ENCODE results near the gene CHTOP. TPM values are rescaled to one million over a fixed set of nuclear protein-coding genes. Genes with fewer than 3 reads are reported as not detected.
"Not testable (repeated sequence)": the region's sequence is repeated elsewhere in the genome, so short reads cannot be mapped to it uniquely, and the experiment has no call there.

CHTOP gene
- total RNA-seq, 1 experiment from 2014 or later, result 156 TPM

DNA sequence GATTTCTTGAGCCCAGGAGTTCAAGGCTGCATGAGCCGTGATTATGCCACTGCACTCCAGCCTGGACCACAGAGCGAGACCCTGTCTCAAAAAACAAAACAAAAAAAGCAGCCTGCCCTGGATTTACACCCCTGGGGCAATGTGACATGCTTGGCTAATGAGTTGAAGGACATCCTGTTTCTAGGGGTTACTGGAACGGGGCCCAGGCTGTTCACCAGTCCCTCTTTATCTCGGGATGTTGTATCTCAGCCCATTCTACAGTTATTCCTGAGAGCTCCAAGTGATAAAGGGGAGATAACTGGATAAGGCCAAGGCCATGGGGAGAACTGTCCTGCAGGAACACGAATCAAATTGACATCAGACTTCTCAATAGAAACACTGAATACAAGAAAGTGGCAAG lies 46.6 kb upstream of the CHTOP start:
- no peak for DNase-seq (ENCODE audit: unreplicated experiment)
- no TSS peak for BruUV-seq (replicated peaks)
- POLR2A ChIA-PET, result interaction anchor here (0.8 to 3.3 kb wide), 4 partner anchors 9 to 28 kb away, joined by 3 to 20 read pairs (median 4); partner anchors contain the start of genes S100A14 and S100A16

DNA sequence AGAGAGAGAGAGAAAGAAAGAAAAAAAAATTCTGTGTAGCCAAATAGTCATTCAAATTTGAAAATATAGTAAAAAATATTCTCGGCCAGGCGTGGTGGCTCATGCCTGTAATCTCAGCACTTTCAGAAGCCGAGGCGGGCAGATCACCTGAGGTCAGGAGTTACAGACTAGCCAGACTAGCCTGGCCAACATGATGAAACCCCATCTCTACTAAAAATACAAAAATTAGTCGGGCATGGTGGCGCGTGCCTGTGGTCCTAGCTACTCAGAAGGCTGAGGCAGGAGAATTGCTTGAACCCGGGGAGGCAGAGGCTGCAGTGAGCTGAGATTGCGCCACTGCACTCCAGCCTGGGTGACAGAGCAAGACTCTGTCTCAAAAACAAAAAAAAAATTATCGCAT lies 45.8 kb upstream of the CHTOP start:
- H3K4me3 Mint-ChIP-seq (ENCODE audit: unreplicated experiment); H3K9me3 Mint-ChIP-seq (ENCODE audit: unreplicated experiment); H3K36me3 Mint-ChIP-seq (ENCODE audit: insufficient read depth, unreplicated experiment); intact Hi-C loops (cut with micrococcal nuclease); BruUV-seq (replicated peaks); H3K27me3 Mint-ChIP-seq (ENCODE audit: insufficient read depth, unreplicated experiment); DNase-seq (ENCODE audit: unreplicated experiment): not testable (repeated sequence)
- peaks cover 16% of the 10 kb centered on the region for H3K4me1 Mint-ChIP-seq (ENCODE audit: insufficient read depth, unreplicated experiment)
- POLR2A ChIA-PET, result interaction anchor here (0.7 to 3.3 kb wide), 3 partner anchors 14 to 25 kb away, joined by 3 to 20 read pairs (median 3); partner anchors contain the start of gene S100A16
- CTCF ChIA-PET, result interaction anchor here (0.6 to 0.7 kb wide), 2 partner anchors 10 to 12 kb away, joined by 4 read pairs; no protein-coding TSS in a partner anchor
- peak overlapping the region; percentile 20 for H3K27ac Mint-ChIP-seq (ENCODE audit: low read depth, unreplicated experiment)

More for the DNA sequence above, 46.6 kb upstream of the CHTOP start:
- CTCF ChIA-PET, result interaction anchor here (0.7 to 2.4 kb wide), 6 partner anchors 9 to 235 kb away, joined by 3 to 19 read pairs (median 3); no protein-coding TSS in a partner anchor
- Mint-ChIP-seq H3K4me1 (ENCODE audit: insufficient read depth, unreplicated experiment) (peaks cover 16% of the 10 kb centered on the region), H3K36me3 (ENCODE audit: insufficient read depth, unreplicated experiment) (peaks cover 7% of the 10 kb centered on the region), H3K27ac (ENCODE audit: low read depth, unreplicated experiment) (no peak overlapping the region), H3K27me3 (ENCODE audit: insufficient read depth, unreplicated experiment) (no peaks in the 10 kb centered on the region), H3K4me3 (ENCODE audit: unreplicated experiment) (no peak overlapping the region), H3K9me3 (ENCODE audit: unreplicated experiment) (no peaks in the 10 kb centered on the region)
- TF ChIP-seq, protein P1, sequence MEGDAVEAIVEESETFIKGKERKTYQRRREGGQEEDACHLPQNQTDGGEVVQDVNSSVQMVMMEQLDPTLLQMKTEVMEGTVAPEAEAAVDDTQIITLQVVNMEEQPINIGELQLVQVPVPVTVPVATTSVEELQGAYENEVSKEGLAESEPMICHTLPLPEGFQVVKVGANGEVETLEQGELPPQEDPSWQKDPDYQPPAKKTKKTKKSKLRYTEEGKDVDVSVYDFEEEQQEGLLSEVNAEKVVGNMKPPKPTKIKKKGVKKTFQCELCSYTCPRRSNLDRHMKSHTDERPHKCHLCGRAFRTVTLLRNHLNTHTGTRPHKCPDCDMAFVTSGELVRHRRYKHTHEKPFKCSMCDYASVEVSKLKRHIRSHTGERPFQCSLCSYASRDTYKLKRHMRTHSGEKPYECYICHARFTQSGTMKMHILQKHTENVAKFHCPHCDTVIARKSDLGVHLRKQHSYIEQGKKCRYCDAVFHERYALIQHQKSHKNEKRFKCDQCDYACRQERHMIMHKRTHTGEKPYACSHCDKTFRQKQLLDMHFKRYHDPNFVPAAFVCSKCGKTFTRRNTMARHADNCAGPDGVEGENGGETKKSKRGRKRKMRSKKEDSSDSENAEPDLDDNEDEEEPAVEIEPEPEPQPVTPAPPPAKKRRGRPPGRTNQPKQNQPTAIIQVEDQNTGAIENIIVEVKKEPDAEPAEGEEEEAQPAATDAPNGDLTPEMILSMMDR (IDR thresholded peaks at IDR 0.05; ENCODE audit: unreplicated experiment), result no peak
- intact Hi-C loops (cut with micrococcal nuclease), result no loop called here

- intact Hi-C loops (cut with micrococcal nuclease), result no loop called here
- TF ChIP-seq, protein P1 (IDR thresholded peaks at IDR 0.05; ENCODE audit: unreplicated experiment), result no peak
- DNase-seq (ENCODE audit: unreplicated experiment), result no peak
- no peaks in the 10 kb centered on the region for H3K9me3 Mint-ChIP-seq (ENCODE audit: unreplicated experiment)
- ChIA-PET POLR2A (interaction anchor here (0.7 to 1.0 kb wide), 2 partner anchors 14 to 16 kb away, joined by 3 read pairs; no protein-coding TSS in a partner anchor), CTCF (interaction anchor here (0.6 to 0.7 kb wide), 2 partner anchors 11 to 12 kb away, joined by 4 read pairs; no protein-coding TSS in a partner anchor)
- H3K27me3 Mint-ChIP-seq (ENCODE audit: insufficient read depth, unreplicated experiment), result no peaks in the 10 kb centered on the region
- H3K4me1 Mint-ChIP-seq (ENCODE audit: insufficient read depth, unreplicated experiment), result peaks cover 16% of the 10 kb centered on the region
- H3K36me3 Mint-ChIP-seq (ENCODE audit: insufficient read depth, unreplicated experiment), result peaks cover 7% of the 10 kb centered on the region
- no TSS peak for BruUV-seq (replicated peaks)
- no peak overlapping the region for H3K4me3 Mint-ChIP-seq (ENCODE audit: unreplicated experiment)
- peak overlapping the region; percentile 20 for H3K27ac Mint-ChIP-seq (ENCODE audit: low read depth, unreplicated experiment)
Measured at GRCh38 chr1:153588482-153588881, 45.4 kb upstream of the CHTOP start.

DNA sequence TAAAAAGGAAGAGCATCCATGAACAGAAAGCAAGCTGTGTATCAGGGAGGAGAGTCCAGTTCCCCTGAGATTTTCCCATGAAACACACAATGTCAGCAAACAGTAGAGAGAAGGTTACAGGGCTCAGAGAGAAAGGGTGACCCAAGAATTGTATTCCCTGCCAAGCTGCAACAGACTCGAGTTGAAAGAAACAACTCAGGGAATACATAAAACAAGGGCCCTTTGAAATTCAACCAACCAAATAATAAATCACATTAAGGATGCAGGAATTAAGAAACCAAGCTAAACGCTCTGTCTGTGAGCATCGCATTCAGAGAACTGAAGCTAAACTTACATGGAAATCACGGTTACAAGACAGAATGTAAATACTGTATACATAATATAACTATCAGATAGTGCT lies 41.1 kb upstream of the CHTOP start:
- H3K9me3 Mint-ChIP-seq (ENCODE audit: unreplicated experiment), result no peaks in the 10 kb centered on the region

More for the DNA sequence above, 41.1 kb upstream of the CHTOP start:
- no peak overlapping the region for H3K27ac Mint-ChIP-seq (ENCODE audit: low read depth, unreplicated experiment)
- H3K4me3 Mint-ChIP-seq (ENCODE audit: unreplicated experiment), result no peak overlapping the region
- H3K36me3 Mint-ChIP-seq (ENCODE audit: insufficient read depth, unreplicated experiment), result peaks cover 12% of the 10 kb centered on the region
- POLR2A ChIA-PET, result interaction anchor here (0.6 to 3.2 kb wide), 14 partner anchors 10 to 133 kb away, joined by 3 to 15 read pairs (median 4); partner anchors contain the start of genes S100A14 and S100A16
- intact Hi-C loops (cut with micrococcal nuclease), result no loop called here
- BruUV-seq (replicated peaks), result no TSS peak
- CTCF ChIA-PET, result interaction anchor here (0.7 to 2.5 kb wide), 7 partner anchors 11 to 241 kb away, joined by 3 to 19 read pairs (median 5); partner anchors contain the start of gene S100A13
- no peak for DNase-seq (ENCODE audit: unreplicated experiment)
- peaks cover 10% of the 10 kb centered on the region for H3K4me1 Mint-ChIP-seq (ENCODE audit: insufficient read depth, unreplicated experiment)
- no peaks in the 10 kb centered on the region for H3K27me3 Mint-ChIP-seq (ENCODE audit: insufficient read depth, unreplicated experiment)
- TF ChIP-seq, protein P1 (IDR thresholded peaks at IDR 0.05; ENCODE audit: unreplicated experiment), result no peak

Data from MCF 10A (cell line).